ENCODE measurements around the gene MSTO1. TPM values are rescaled to one million over a fixed set of nuclear protein-coding genes. Genes with fewer than 3 reads are reported as not detected.
"Not testable (repeated sequence)": the region's sequence is repeated elsewhere in the genome, so short reads cannot be mapped to it uniquely, and the experiment has no call there.

MSTO1 gene
- total and polyA plus RNA-seq, 7 experiments from 2014 or later = 15.6 to 129 (median 59.8) TPM

GRCh38 chr1:155636397-155637153 lies 26.6 kb downstream of the MSTO1 start:
- H3K36me3 Mint-ChIP-seq = peaks cover 0 to 8% (median 4%) of the 10 kb centered on the region in 5 donors
- H3K4me3 ChIP-seq (ENCODE audit: low read length) = peak overlapping the region; percentile 57
- CTCF ChIA-PET = interaction anchor here (1.2 kb wide), 1 partner anchor 120 kb away, joined by 3 read pairs; no protein-coding TSS in a partner anchor

DNA sequence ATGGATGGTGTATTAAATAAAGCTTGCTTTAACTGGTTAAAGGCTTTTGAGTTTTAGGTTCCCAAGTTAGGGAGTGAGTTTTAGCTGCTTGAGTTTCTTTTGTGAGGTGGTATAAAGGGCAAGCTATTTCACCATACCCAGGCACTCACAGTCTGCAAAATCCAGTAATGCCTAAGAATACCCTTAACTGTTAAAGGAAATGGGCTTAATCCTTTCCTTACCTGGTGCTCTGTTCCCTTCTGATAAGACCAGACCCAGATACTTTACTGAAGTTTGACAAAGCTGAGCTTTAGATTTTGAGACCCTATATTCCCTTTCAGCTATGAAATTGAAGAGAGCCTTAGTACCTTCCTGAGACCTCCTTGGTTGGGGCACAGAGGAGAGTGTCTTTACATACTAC lies 30.3 kb downstream of the MSTO1 start:
- Histone ChIP-seq H3K9me3 (ENCODE audit: control insufficient read depth in 2 of 3, low read length in 3 of 3) (peaks cover 0 to 10% (median 0%) of the 10 kb centered on the region in 3 experiments), H3K36me3 (ENCODE audit: control insufficient read depth in 2 of 3, insufficient read depth in 3 of 3, low read length in 3 of 3) (no peaks in the 10 kb centered on the region), H3K4me1 (ENCODE audit: control insufficient read depth in 2 of 2, insufficient read depth in 2 of 2, low read length in 2 of 2) (peaks cover 6 to 16% of the 10 kb centered on the region in 2 donors), H3K27ac (ENCODE audit: low read depth, low read length) (no peak overlapping the region), H3K4me3 (ENCODE audit: low read length) (no peak overlapping the region), H3K27me3 (ENCODE audit: control insufficient read depth in 2 of 2, insufficient read depth in 2 of 2, low read length in 2 of 2) (peaks cover 0 to 2% of the 10 kb centered on the region in 2 donors)
- CTCF ChIA-PET = interaction anchor here (1.0 kb wide), 1 partner anchor 15 kb away, joined by 3 read pairs; no protein-coding TSS in a partner anchor
- DNase-seq (no peak), ATAC-seq (no peak)
- intact Hi-C loops (cut with micrococcal nuclease) = no loop called here
- Mint-ChIP-seq H3K9me3 (peaks cover 3 to 26% (median 14%) of the 10 kb centered on the region in 11 donors), H3K27me3 (peaks cover 0 to 2% (median 0%) of the 10 kb centered on the region in 5 donors), H3K4me1 (peaks cover 6 to 27% (median 23%) of the 10 kb centered on the region in 7 donors), H3K4me3 (no peak overlapping the region), H3K36me3 (peaks cover 5 to 18% (median 10%) of the 10 kb centered on the region in 5 donors), H3K27ac (no peak overlapping the region)
- POLR2A ChIA-PET = interaction anchor here (1.0 kb wide), 1 partner anchor 216 kb away, joined by 3 read pairs; no protein-coding TSS in a partner anchor

More at GRCh38 chr1:155636397-155637153, 26.6 kb downstream of the MSTO1 start:
- peaks cover 6 to 16% of the 10 kb centered on the region in 2 donors for H3K4me1 ChIP-seq (ENCODE audit: control insufficient read depth in 2 of 2, insufficient read depth in 2 of 2, low read length in 2 of 2)
- Mint-ChIP-seq H3K27me3 (peaks cover 0 to under 1% (median 0%) of the 10 kb centered on the region in 5 donors), H3K4me1 (peaks cover 6 to 25% (median 23%) of the 10 kb centered on the region in 7 donors), H3K4me3 (peak overlapping the region; percentile 83 to 100 (median 96)), H3K27ac (peak overlapping the region; percentile 90 to 97 (median 95)), H3K9me3 (peaks cover 0 to 4% (median 1%) of the 10 kb centered on the region in 11 donors)
- no peak for ATAC-seq
- no peak for DNase-seq
- no peaks in the 10 kb centered on the region for H3K36me3 ChIP-seq (ENCODE audit: control insufficient read depth in 2 of 3, insufficient read depth in 3 of 3, low read length in 3 of 3)
- no peaks in the 10 kb centered on the region for H3K9me3 ChIP-seq (ENCODE audit: control insufficient read depth in 2 of 3, low read length in 3 of 3)
- H3K27ac ChIP-seq (ENCODE audit: low read depth, low read length) = peak overlapping the region; percentile 66
- intact Hi-C loops (cut with micrococcal nuclease) = loop anchor here in 1 of 2 donors (10.0 kb wide), 1 partner anchor 48 kb away; the partner anchor contains the start of genes DAP3 and YY1AP1
- no peaks in the 10 kb centered on the region for H3K27me3 ChIP-seq (ENCODE audit: control insufficient read depth in 2 of 2, insufficient read depth in 2 of 2, low read length in 2 of 2)
- POLR2A ChIA-PET = interaction anchor here (0.6 kb wide), 4 partner anchors 17 to 577 kb away, joined by 3 to 5 read pairs (median 4); no protein-coding TSS in a partner anchor

DNA sequence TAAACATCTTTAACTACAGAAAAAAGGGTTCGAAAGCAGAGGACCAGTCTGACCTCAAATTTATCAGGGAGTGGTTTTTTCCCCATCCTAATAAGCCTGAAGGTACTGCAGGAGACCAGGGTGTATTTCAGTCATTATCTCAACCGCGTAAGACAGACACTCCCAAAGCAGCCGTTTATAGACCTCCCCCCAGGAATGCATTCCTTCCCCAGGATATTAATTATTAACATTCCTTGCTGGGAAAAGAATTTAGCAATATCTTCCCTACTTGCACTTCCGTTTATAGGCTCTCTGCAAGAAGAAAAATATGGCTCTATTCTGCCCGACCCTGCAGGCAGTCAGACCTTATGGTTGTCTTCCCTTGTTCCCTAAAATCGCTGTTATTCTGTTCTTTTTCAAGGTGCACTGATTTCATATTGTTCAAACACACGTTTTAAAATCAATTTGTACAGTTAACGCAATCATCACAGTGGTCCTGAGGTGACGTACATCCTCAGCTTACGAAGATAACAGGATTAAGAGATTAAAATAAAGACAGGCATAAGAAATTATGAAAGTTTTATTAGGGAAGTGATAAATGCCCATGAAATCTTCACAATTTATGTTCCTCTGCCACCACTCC lies 32.7 kb downstream of the MSTO1 start:
- ATAC-seq; H3K36me3 ChIP-seq (ENCODE audit: control insufficient read depth in 2 of 3, insufficient read depth in 3 of 3, low read length in 3 of 3); H3K4me1 ChIP-seq (ENCODE audit: control insufficient read depth in 2 of 2, insufficient read depth in 2 of 2, low read length in 2 of 2); DNase-seq; H3K27me3 Mint-ChIP-seq; CTCF ChIA-PET; H3K4me3 ChIP-seq (ENCODE audit: low read length); H3K27ac Mint-ChIP-seq; intact Hi-C loops (cut with micrococcal nuclease); H3K27ac ChIP-seq (ENCODE audit: low read depth, low read length); H3K4me3 Mint-ChIP-seq; H3K27me3 ChIP-seq (ENCODE audit: control insufficient read depth in 2 of 2, insufficient read depth in 2 of 2, low read length in 2 of 2); POLR2A ChIA-PET: not testable (repeated sequence)
- Mint-ChIP-seq H3K36me3 (peaks cover 5 to 13% (median 9%) of the 10 kb centered on the region in 5 donors), H3K4me1 (peaks cover 0 to 10% (median 2%) of the 10 kb centered on the region in 7 donors), H3K9me3 (peaks cover 3 to 26% (median 14%) of the 10 kb centered on the region in 11 donors)
- peaks cover 0 to 10% (median 0%) of the 10 kb centered on the region in 3 experiments for H3K9me3 ChIP-seq (ENCODE audit: control insufficient read depth in 2 of 3, low read length in 3 of 3)

- intact Hi-C loops (cut with micrococcal nuclease) = no loop called here
- no peak overlapping the region for H3K4me3 ChIP-seq (ENCODE audit: low read length)
- no peaks in the 10 kb centered on the region for H3K4me1 ChIP-seq (ENCODE audit: control insufficient read depth in 2 of 2, insufficient read depth in 2 of 2, low read length in 2 of 2)
- peaks cover 0 to 4% (median 0%) of the 10 kb centered on the region in 5 donors for H3K27me3 Mint-ChIP-seq
- peaks cover 0 to 6% (median 0%) of the 10 kb centered on the region in 7 donors for H3K4me1 Mint-ChIP-seq
- DNase-seq (no peak), ATAC-seq (no peak)
- peaks cover 3 to 26% (median 14%) of the 10 kb centered on the region in 11 donors for H3K9me3 Mint-ChIP-seq
- POLR2A ChIA-PET = no interaction called here
- peaks cover 0 to 10% (median 0%) of the 10 kb centered on the region in 3 experiments for H3K9me3 ChIP-seq (ENCODE audit: control insufficient read depth in 2 of 3, low read length in 3 of 3)
- H3K36me3 Mint-ChIP-seq = peaks cover 5 to 13% (median 10%) of the 10 kb centered on the region in 5 donors
- H3K4me3 Mint-ChIP-seq = no peak overlapping the region
- H3K36me3 ChIP-seq (ENCODE audit: control insufficient read depth in 2 of 3, insufficient read depth in 3 of 3, low read length in 3 of 3) = no peaks in the 10 kb centered on the region
- H3K27me3 ChIP-seq (ENCODE audit: control insufficient read depth in 2 of 2, insufficient read depth in 2 of 2, low read length in 2 of 2) = peaks cover 0 to 2% of the 10 kb centered on the region in 2 donors
- no peak overlapping the region for H3K27ac ChIP-seq (ENCODE audit: low read depth, low read length)
- H3K27ac Mint-ChIP-seq = no peak overlapping the region
- CTCF ChIA-PET = interaction anchor here (0.6 kb wide), 1 partner anchor 379 kb away, joined by 3 read pairs; no protein-coding TSS in a partner anchor
Observed at GRCh38 chr1:155643230-155643629, 33.2 kb downstream of the MSTO1 start.

DNA sequence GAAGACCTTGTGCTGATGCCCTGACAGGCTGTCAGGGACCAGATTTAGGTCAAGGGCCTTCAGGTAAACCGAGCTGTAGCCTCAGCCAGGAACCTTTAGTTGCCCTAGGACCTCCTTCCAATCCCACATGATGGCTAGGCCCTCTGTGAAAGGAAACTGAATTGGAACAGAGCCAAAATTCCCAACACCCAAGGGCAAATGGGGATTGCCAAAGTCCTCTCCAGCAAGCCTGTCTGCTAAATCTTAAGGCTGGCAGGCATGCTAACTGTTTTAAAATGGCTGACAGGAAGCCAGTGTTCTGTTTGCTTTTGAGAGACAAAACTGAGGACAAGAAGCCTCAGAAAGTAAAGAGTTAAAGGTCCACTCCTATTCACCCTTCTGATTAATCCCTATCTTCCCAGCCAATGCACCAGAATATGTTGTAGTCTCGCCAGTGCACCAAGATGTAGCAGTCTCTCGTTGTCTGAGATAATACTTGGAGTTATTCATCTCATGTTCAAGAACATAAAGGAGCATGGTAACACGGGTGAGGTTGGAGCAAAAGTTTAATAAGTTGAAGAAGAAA lies 35.1 kb downstream of the MSTO1 start:
- peaks cover 0 to 2% of the 10 kb centered on the region in 2 donors for H3K27me3 ChIP-seq (ENCODE audit: control insufficient read depth in 2 of 2, insufficient read depth in 2 of 2, low read length in 2 of 2)
- no peak overlapping the region for H3K27ac Mint-ChIP-seq
- no peak overlapping the region for H3K27ac ChIP-seq (ENCODE audit: low read depth, low read length)
- no peak overlapping the region for H3K4me3 Mint-ChIP-seq
- intact Hi-C loops (cut with micrococcal nuclease) = no loop called here
- no peaks in the 10 kb centered on the region for H3K36me3 ChIP-seq (ENCODE audit: control insufficient read depth in 2 of 3, insufficient read depth in 3 of 3, low read length in 3 of 3)
- no peaks in the 10 kb centered on the region for H3K4me1 ChIP-seq (ENCODE audit: control insufficient read depth in 2 of 2, insufficient read depth in 2 of 2, low read length in 2 of 2)
- CTCF ChIA-PET = no interaction called here
- peaks cover 0 to 4% (median 3%) of the 10 kb centered on the region in 5 donors for H3K27me3 Mint-ChIP-seq
- H3K36me3 Mint-ChIP-seq = peaks cover 5 to 14% (median 9%) of the 10 kb centered on the region in 5 donors
- peaks cover 0 to 7% (median 0%) of the 10 kb centered on the region in 7 donors for H3K4me1 Mint-ChIP-seq
- DNase-seq (no peak), ATAC-seq (no peak)
- no peak overlapping the region for H3K4me3 ChIP-seq (ENCODE audit: low read length)
- peaks cover 3 to 26% (median 14%) of the 10 kb centered on the region in 11 donors for H3K9me3 Mint-ChIP-seq
- POLR2A ChIA-PET = no interaction called here
- peaks cover 0 to 10% (median 0%) of the 10 kb centered on the region in 3 experiments for H3K9me3 ChIP-seq (ENCODE audit: control insufficient read depth in 2 of 3, low read length in 3 of 3)

GRCh38 chr1:155645648-155646047 lies 35.6 kb downstream of the MSTO1 start:
- no peak overlapping the region for H3K4me3 ChIP-seq (ENCODE audit: low read length)
- H3K9me3 Mint-ChIP-seq = peaks cover 3 to 26% (median 14%) of the 10 kb centered on the region in 11 donors
- DNase-seq (no peak), ATAC-seq (no peak)
- H3K4me1 ChIP-seq (ENCODE audit: control insufficient read depth in 2 of 2, insufficient read depth in 2 of 2, low read length in 2 of 2) = no peaks in the 10 kb centered on the region
- peaks cover 5 to 15% (median 9%) of the 10 kb centered on the region in 5 donors for H3K36me3 Mint-ChIP-seq
- intact Hi-C loops (cut with micrococcal nuclease) = no loop called here
- no peak overlapping the region for H3K4me3 Mint-ChIP-seq
- peaks cover 0 to 4% (median 4%) of the 10 kb centered on the region in 5 donors for H3K27me3 Mint-ChIP-seq
- H3K36me3 ChIP-seq (ENCODE audit: control insufficient read depth in 2 of 3, insufficient read depth in 3 of 3, low read length in 3 of 3) = no peaks in the 10 kb centered on the region
- CTCF ChIA-PET = no interaction called here
- peaks cover 0 to 7% (median 0%) of the 10 kb centered on the region in 7 donors for H3K4me1 Mint-ChIP-seq
- no peak overlapping the region for H3K27ac ChIP-seq (ENCODE audit: low read depth, low read length)
- peaks cover 0 to 2% of the 10 kb centered on the region in 2 donors for H3K27me3 ChIP-seq (ENCODE audit: control insufficient read depth in 2 of 2, insufficient read depth in 2 of 2, low read length in 2 of 2)
- peaks cover 0 to 10% (median 0%) of the 10 kb centered on the region in 3 experiments for H3K9me3 ChIP-seq (ENCODE audit: control insufficient read depth in 2 of 3, low read length in 3 of 3)
- POLR2A ChIA-PET = no interaction called here
- no peak overlapping the region for H3K27ac Mint-ChIP-seq
